ENCODE measurements around the gene UCK2. TPM values are rescaled to one million over a fixed set of nuclear protein-coding genes. Genes with fewer than 3 reads are reported as not detected.
A peak's percentile ranks its signal among the peaks of the same experiment; 100 is the strongest.
"Not testable (repeated sequence)": the region's sequence is repeated elsewhere in the genome, so short reads cannot be mapped to it uniquely, and the experiment has no call there.

Gene UCK2
- 10 to 100 TPM; 19.5 to 24.7 (median 22.7) TPM for polyA plus RNA-seq (ENCODE audit: insufficient read length in 4 of 4)

DNA sequence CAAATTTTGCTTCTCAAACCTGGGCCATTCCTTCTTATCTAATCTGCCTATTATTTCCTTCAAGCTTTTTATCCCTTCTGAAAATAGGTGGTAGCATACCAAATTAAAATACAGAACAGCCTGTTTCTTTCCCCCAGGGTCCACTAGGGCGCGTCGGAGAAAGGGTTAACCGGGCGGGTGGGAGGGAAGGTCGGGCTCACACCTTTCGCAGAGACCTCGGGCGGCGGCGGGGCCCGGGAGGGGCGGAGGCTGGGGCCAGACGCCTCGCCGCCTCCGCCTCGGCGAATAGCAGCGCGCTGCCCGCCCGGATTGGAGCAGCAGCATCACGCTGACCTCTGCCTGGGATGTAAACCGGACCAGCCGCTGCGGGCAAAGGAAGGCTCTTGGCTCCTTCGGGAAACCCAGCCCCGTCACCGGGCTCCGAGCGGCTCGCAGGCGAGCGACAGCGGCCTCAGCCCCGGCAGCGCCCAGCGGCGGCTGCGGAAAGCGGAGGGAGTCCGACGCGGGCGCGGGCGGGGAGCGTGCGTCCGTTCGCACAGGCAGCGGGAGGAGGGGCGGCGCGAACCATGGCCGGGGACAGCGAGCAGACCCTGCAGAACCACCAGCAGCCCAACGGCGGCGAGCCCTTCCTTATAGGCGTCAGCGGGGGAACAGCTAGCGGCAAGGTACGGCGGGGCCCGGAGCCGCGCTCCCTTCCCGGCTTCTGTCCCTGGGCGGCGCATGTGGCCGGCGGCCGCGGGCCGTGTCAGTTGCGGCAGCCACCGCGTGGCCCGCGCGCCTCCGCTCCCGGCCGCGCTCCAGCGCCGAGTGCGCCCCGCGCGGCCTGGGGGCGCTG lies at the start of gene UCK2:
Gene UCK2 (plus strand): TSS at position 347 of the 835 bp plus-strand sequence. CDS start 220 bp downstream, at position 567.
- peak; percentile 39 to 65 (median 56) for DNase-seq (ENCODE audit: low read depth in 4 of 4, low spot score in 2 of 4)

DNA sequence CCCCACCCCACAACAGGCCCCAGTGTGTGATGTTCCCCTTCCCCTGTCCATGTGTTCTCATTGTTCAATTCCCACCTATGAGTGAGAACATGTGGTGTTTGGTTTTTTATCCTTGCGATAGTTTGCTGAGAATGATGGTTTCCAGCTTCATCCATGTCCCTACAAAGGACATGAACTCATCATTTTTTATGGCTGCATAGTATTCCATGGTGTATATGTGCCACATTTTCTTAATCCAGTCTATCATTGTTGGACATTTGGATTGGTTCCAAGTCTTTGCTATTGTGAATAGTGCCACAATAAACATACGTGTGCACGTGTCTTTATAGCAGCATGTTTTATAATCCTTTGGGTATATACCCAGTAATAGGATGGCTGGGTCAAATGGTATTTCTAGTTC lies 49.2 kb upstream of the UCK2 start:
- not testable (repeated sequence) for DNase-seq (ENCODE audit: low read depth in 4 of 4, low spot score in 2 of 4)

DNA sequence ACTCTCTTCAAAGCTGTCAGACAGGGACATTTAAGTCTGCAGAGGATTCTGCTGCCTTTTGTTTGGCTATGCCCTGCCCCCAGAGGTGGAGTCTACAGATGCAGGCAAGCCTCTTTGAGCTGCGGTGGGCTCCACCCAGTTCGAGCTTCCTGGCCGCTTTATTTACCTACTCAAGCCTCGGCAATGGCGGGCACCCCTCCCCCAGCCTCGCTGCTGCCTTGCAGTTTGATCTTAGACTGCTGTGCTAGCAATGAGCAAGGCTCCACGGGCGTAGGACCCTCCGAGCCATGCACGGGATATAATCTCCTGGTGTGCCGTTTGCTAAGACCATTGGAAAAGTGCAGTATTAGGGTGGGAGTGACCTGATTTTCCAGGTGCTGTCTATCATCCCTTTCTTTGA lies 43.9 kb upstream of the UCK2 start:
- not testable (repeated sequence) for DNase-seq (ENCODE audit: low read depth in 4 of 4, low spot score in 2 of 4)

GRCh38 chr1:165787741-165788140 lies 39.7 kb upstream of the UCK2 start:
- DNase-seq (ENCODE audit: low read depth in 4 of 4, low spot score in 2 of 4) = no peak

GRCh38 chr1:165793951-165794350 lies 33.5 kb upstream of the UCK2 start:
- DNase-seq (ENCODE audit: low read depth in 4 of 4, low spot score in 2 of 4) = no peak

GRCh38 chr1:165795894-165796293 lies 31.5 kb upstream of the UCK2 start:
- no peak for DNase-seq (ENCODE audit: low read depth in 4 of 4, low spot score in 2 of 4)

DNA sequence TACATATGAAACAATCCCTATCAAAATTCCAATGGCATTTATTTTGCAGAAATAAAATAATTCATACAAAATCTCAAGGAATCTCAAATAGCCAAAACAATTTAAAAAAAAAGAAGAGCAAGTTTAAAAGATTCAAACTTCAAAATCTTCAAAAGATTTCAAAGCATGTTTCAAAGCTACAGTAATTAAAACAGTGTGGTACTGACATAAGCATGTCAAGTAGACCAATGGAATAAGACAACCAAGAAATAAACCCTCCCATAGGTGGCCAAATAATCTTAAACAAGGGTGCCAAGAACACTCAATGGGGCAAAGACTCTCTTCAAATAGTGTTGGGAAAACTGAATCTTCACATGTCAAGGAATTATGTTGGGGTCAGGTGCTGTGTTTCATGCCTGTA lies 28.0 kb upstream of the UCK2 start:
- no peak for DNase-seq (ENCODE audit: low read depth in 4 of 4, low spot score in 2 of 4)

GRCh38 chr1:165804513-165804912 lies 22.9 kb upstream of the UCK2 start:
- DNase-seq (ENCODE audit: low read depth in 4 of 4, low spot score in 2 of 4) = not testable (repeated sequence)

DNA sequence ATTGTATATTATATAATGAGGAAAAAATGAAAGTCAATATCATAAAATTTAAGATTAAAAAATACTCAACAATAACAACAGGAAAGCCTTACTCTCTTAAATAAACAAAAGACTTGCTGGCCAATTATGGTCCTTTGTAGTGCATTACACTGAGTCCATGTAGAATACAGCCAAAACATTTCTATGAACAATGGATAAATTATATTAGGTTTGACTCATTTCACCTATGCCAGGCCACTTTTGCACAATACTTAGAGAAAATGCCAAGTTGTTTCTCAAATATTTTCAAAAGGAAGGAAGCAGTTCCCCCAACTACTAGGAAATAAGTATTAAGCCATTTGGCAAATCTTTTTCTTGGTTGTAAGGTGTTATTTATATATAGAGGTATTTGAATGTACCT lies 19.8 kb upstream of the UCK2 start:
- DNase-seq (ENCODE audit: low read depth in 4 of 4, low spot score in 2 of 4) = no peak

- no peak for DNase-seq (ENCODE audit: low read depth in 4 of 4, low spot score in 2 of 4)
These were observed 11.7 kb upstream of the UCK2 start for GRCh38 chr1:165815725-165816124.

- DNase-seq (ENCODE audit: low read depth in 4 of 4, low spot score in 2 of 4) = no peak
These were observed 11.3 kb upstream of the UCK2 start for GRCh38 chr1:165816157-165816556.

- no peak for DNase-seq (ENCODE audit: low read depth in 4 of 4, low spot score in 2 of 4)
These were observed 10.5 kb upstream of the UCK2 start for GRCh38 chr1:165816826-165817497.

DNA sequence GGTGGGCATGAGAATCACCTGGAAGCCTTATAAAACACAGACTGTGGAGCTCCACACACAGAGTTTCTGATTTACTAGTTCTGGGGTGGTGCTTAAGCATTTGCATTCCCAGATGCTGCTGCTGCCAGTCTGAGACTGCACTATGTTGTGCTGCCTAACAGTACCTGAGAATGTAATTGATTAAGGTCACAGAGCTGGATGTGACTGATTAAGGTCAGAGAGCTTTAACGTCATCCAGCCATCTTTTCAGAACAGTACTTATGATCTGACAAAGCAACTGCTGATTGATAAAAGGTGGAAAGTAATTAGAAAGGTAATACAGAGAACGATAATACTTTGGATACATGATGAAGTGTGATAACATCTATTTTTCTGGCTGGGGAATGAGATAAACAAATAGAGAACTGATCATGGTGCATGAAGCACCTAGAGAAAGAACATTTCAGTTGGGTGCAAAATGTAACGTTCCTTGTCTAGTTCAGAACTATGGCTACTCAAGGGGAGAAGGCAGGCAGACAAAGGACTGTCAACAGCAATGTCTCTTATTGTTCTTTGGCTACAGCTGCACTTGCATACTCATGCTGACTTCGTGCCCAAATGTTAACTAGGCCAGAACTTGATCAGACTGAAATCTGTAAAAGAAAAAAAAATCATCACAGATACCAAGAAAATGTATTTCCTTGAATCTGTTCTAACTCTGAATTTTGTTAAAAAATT lies 3.7 kb upstream of the UCK2 start:
- no peak for DNase-seq (ENCODE audit: low read depth in 4 of 4, low spot score in 2 of 4)

- no peak for DNase-seq (ENCODE audit: low read depth in 4 of 4, low spot score in 2 of 4)
These were observed 3.2 kb upstream of the UCK2 start for GRCh38 chr1:165824269-165824643.

DNA sequence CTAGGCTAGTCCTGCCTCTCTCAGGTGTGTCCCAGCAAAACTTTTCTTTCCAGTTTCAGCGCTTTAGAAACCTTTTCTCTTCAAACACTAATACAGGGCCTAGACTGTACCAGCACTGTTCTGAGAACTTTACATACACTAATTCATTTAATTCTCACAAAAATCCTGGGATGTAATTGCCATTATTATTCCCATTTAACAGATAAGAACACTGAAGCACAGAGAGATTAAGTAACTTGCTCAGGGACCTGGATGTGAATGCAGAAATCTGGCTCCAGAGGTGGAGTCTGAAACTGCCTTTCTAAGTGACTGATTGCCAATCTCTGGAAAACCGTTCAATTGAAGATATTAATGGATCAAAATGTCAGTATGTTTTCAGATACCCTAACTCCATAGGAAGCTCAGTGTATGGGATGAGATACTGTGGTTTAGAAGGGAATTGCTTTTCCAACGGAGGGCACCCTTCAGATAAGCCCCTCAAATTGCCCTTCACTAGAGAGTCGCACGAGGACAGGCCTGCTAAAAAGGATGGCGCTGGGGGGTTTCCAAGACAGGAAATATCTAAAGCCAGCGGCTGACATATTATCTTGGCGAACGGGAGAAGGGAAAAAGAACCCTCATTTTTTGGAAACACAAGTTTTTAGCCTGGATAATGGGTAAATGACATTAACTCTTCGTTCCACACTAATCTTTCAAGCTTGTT lies 698 bp upstream of the UCK2 start:
- peak in 1 of 4 donors; percentile 8 for DNase-seq (ENCODE audit: low read depth in 4 of 4, low spot score in 2 of 4)

GRCh38 chr1:165828103-165828668 lies 772 bp downstream of the UCK2 start:
- peak; percentile 34 to 53 (median 42) for DNase-seq (ENCODE audit: low read depth in 4 of 4, low spot score in 2 of 4)

GRCh38 chr1:165828669-165829329 lies 1.4 kb downstream of the UCK2 start:
- peak; percentile 44 to 74 (median 64) for DNase-seq (ENCODE audit: low read depth in 4 of 4, low spot score in 2 of 4)

GRCh38 chr1:165829888-165830287 lies 2.5 kb downstream of the UCK2 start:
- DNase-seq (ENCODE audit: low read depth in 4 of 4, low spot score in 2 of 4) = no peak

DNA sequence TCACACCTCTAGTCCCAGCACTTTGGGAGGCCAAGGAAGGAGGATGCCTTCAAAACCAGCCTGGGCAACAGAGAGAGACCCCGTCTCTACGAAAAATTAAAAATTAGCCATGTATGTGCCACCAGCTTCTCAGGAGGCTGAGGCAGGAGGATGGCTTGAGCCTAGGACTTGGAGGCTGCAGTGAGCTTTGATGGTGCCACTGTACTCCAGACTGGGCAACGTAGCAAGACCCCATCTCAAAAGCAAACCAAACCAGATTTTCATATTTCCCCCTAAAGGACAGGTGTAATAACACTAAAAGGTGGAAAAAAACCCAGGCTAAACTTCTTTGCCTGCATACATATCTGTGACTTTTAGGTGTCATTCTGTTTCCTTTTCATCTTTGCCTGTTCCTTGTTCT lies 3.7 kb downstream of the UCK2 start:
- no peak for DNase-seq (ENCODE audit: low read depth in 4 of 4, low spot score in 2 of 4)

GRCh38 chr1:165832902-165833301 lies 5.5 kb downstream of the UCK2 start:
- DNase-seq (ENCODE audit: low read depth in 4 of 4, low spot score in 2 of 4) = no peak

Data from left renal cortex interstitium (tissue), 4 donors.